Left ventricle myocardium inferior (tissue), 1 donor: ENCODE measurements around the gene ISLR2. TPM values are rescaled to one million over a fixed set of nuclear protein-coding genes. Genes with fewer than 3 reads are reported as not detected.
A peak's percentile ranks its signal among the peaks of the same experiment; 100 is the strongest.

Experiments
- DNase-seq: peaks from one replicate; pipeline ENCODE4 v3.0.0-alpha.2; 2020
- H3K27ac ChIP-seq: fragments of 200-600 bp; replicated peaks from 2 replicates; pipeline ENCODE4 v1.8.0; 2021
- H3K27me3 ChIP-seq: fragments of 200-600 bp; 2 replicates; pipeline ENCODE4 v1.8.0; 2021; ENCODE audit warnings: low read depth
- H3K36me3 ChIP-seq: fragments of 200-600 bp; 2 replicates; pipeline ENCODE4 v1.8.0; 2021
- H3K4me1 ChIP-seq: fragments of 200-600 bp; 2 replicates; pipeline ENCODE4 v1.8.0; 2021
- H3K4me3 ChIP-seq: fragments of 200-600 bp; 2 replicates; pipeline ENCODE4 v1.8.0; 2021; ENCODE audit warnings: mild to moderate bottlenecking, moderate library complexity
- H3K9me3 ChIP-seq: fragments of 200-600 bp; replicated peaks from 2 replicates; pipeline ENCODE4 v1.8.0; 2021
- CTCF ChIP-seq: fragments of 200-600 bp; IDR thresholded peaks from 2 replicates; pipeline ENCODE4 v1.8.0; 2021; ENCODE audit warnings: antibody characterized with exemption, mild to moderate bottlenecking, borderline replicate concordance
- intact Hi-C: fragments of 100-400 bp; cut with micrococcal nuclease; formaldehyde crosslinking; loops from one replicate; pipeline ENCODE4 v1.11.0; 2022
- total RNA-seq: library from RNA; stranded (reverse); fragmentation: NEBNext Ultra II Directional; extraction: Animal tissue kit (Norgen Biotek cat#: 25700); gene quantifications from one replicate; pipeline ENCODE4 v1.2.1, GENCODE V29; 2021
- donor health status: DM: no; HTN: yes; CAD: no; lungs with severe emphysema.

Gene ISLR2
- total RNA-seq, 1 donor from 2014 or later: 2.6 TPM

GRCh38 chr15:74165461-74165860 lies 35.1 kb downstream of the ISLR2 start:
- Histone ChIP-seq H3K4me3 (no peak overlapping the region), H3K27ac (no peak overlapping the region), H3K36me3 (no peaks in the 10 kb centered on the region), H3K27me3 (no peaks in the 10 kb centered on the region), H3K9me3 (no peaks in the 10 kb centered on the region), H3K4me1 (peaks cover 20% of the 10 kb centered on the region)
- intact Hi-C loops: no loop called here
- no peak for DNase-seq
- TF ChIP-seq CTCF: no peak

GRCh38 chr15:74167891-74168331 lies 37.5 kb downstream of the ISLR2 start:
- H3K27me3 ChIP-seq: no peaks in the 10 kb centered on the region
- no peaks in the 10 kb centered on the region for H3K9me3 ChIP-seq
- H3K36me3 ChIP-seq: no peaks in the 10 kb centered on the region
- TF ChIP-seq CTCF: no peak
- H3K27ac ChIP-seq: no peak overlapping the region
- intact Hi-C loops: no loop called here
- no peak overlapping the region for H3K4me3 ChIP-seq
- DNase-seq: no peak
- peaks cover 30% of the 10 kb centered on the region for H3K4me1 ChIP-seq

GRCh38 chr15:74168711-74169126 lies 38.3 kb downstream of the ISLR2 start:
- TF ChIP-seq CTCF: no peak
- no peaks in the 10 kb centered on the region for H3K36me3 ChIP-seq
- peak overlapping the region; percentile 30 for H3K27ac ChIP-seq
- no peak overlapping the region for H3K4me3 ChIP-seq
- peaks cover 39% of the 10 kb centered on the region for H3K4me1 ChIP-seq
- DNase-seq: no peak
- no peaks in the 10 kb centered on the region for H3K9me3 ChIP-seq
- H3K27me3 ChIP-seq: no peaks in the 10 kb centered on the region
- intact Hi-C loops: no loop called here

GRCh38 chr15:74170071-74170844 lies 39.9 kb downstream of the ISLR2 start:
- no peak for TF ChIP-seq CTCF
- no peak overlapping the region for H3K4me3 ChIP-seq
- intact Hi-C loops: no loop called here
- H3K27ac ChIP-seq: no peak overlapping the region
- H3K4me1 ChIP-seq: peaks cover 54% of the 10 kb centered on the region
- no peaks in the 10 kb centered on the region for H3K27me3 ChIP-seq
- no peaks in the 10 kb centered on the region for H3K9me3 ChIP-seq
- DNase-seq: no peak
- no peaks in the 10 kb centered on the region for H3K36me3 ChIP-seq

- intact Hi-C loops: no loop called here
- no peaks in the 10 kb centered on the region for H3K9me3 ChIP-seq
- H3K36me3 ChIP-seq: no peaks in the 10 kb centered on the region
- no peak overlapping the region for H3K27ac ChIP-seq
- no peak overlapping the region for H3K4me3 ChIP-seq
- no peak for TF ChIP-seq CTCF
- no peaks in the 10 kb centered on the region for H3K27me3 ChIP-seq
- DNase-seq: no peak
- H3K4me1 ChIP-seq: peaks cover 60% of the 10 kb centered on the region
These were observed 40.6 kb downstream of the ISLR2 start for GRCh38 chr15:74170875-74171578.
